DND-41 (cell line): ENCODE measurements around the gene PRKCA.

Source experiments
- ATAC-seq: fragments of 200-7000 bp; cut with Tn5 transposase; 3 replicates; pipeline ENCODE4 v1.9.1; 2021; ENCODE audit warnings: low read depth; ENCODE audit not compliant: insufficient read depth
- DNase-seq: peaks from one replicate; pipeline ENCODE4 v3.0.0-alpha.2; 2020
- H2AFZ ChIP-seq: 2 replicates; pipeline ENCODE4 v1.6.0; 2012; ENCODE audit warnings: low read depth, low read length
- H3K27ac ChIP-seq: 2 replicates; pipeline ENCODE4 v1.5.1; 2012; ENCODE audit warnings: low read length, inconsistent platforms
- H3K27me3 ChIP-seq: fragments of 200-600 bp; sonication (generic); 2 replicates; pipeline ENCODE4 v1.6.0; 2012; ENCODE audit warnings: low read length, mild to moderate bottlenecking, inconsistent platforms; ENCODE audit not compliant: insufficient read depth, poor library complexity
- H3K36me3 ChIP-seq: 2 replicates; pipeline ENCODE4 v1.5.1; 2012; ENCODE audit warnings: low read length, inconsistent platforms; ENCODE audit not compliant: insufficient read depth
- H3K4me1 ChIP-seq: 2 replicates; pipeline ENCODE4 v1.5.1; 2012; ENCODE audit warnings: mild to moderate bottlenecking, low read length; ENCODE audit not compliant: insufficient read depth
- H3K4me2 ChIP-seq: 2 replicates; pipeline ENCODE4 v1.6.0; 2012; ENCODE audit warnings: mild to moderate bottlenecking, moderate library complexity, low read length, inconsistent platforms; ENCODE audit not compliant: insufficient read depth
- H3K4me3 ChIP-seq, 2 experiments: fragments of 200-600 bp in 1 of 2; shearing (Covaris generic) in 1 of 2; 2 replicates each; pipeline ENCODE4 v1.5.1; 2012 to 2016; ENCODE audit warnings: inconsistent platforms in 2 of 2, low read length in 2 of 2, mild to moderate bottlenecking in 2 of 2, low read depth in 1 of 2, moderate library complexity in 1 of 2
- H3K79me2 ChIP-seq: 2 replicates; pipeline ENCODE4 v1.6.0; 2012; ENCODE audit warnings: low read length, inconsistent platforms; ENCODE audit not compliant: insufficient read depth
- H3K9ac ChIP-seq: 2 replicates; pipeline ENCODE4 v1.6.0; 2012; ENCODE audit warnings: low read depth, mild to moderate bottlenecking, inconsistent platforms, low read length, moderate library complexity
- H3K9me3 ChIP-seq: 2 replicates; pipeline ENCODE4 v1.5.1; 2012; ENCODE audit warnings: low read length, moderate library complexity, mild to moderate bottlenecking, inconsistent platforms; ENCODE audit not compliant: insufficient read depth, severe bottlenecking
- H4K20me1 ChIP-seq: 2 replicates; pipeline ENCODE4 v1.6.0; 2012; ENCODE audit warnings: low read length; ENCODE audit not compliant: insufficient read depth
- CTCF ChIP-seq: IDR thresholded peaks from 2 replicates; pipeline ENCODE4 v1.5.1; 2012; ENCODE audit warnings: borderline replicate concordance, low read length, moderate library complexity, mild to moderate bottlenecking; ENCODE audit not compliant: poor library complexity, severe bottlenecking; ENCODE audit errors: extremely low read depth
- EZH2 ChIP-seq: IDR thresholded peaks from 3 replicates; pipeline ENCODE4 v1.6.1; 2012; ENCODE audit warnings: borderline replicate concordance, low read depth, mild to moderate bottlenecking, moderate library complexity, low read length, inconsistent platforms; ENCODE audit not compliant: severe bottlenecking

Gene PRKCA

GRCh38 chr17:66779237-66779606 is 476.8 kb downstream of the PRKCA start:
- no peak for TF ChIP-seq CTCF
- no peak for TF ChIP-seq EZH2
- Histone ChIP-seq H3K27me3 (no peaks in the 10 kb centered on the region), H2AFZ (no peak overlapping the region), H3K4me3 (no peak overlapping the region), H4K20me1 (no peaks in the 10 kb centered on the region), H3K9me3 (no peaks in the 10 kb centered on the region), H3K27ac (no peak overlapping the region), H3K4me1 (no peaks in the 10 kb centered on the region), H3K36me3 (peaks cover 32% of the 10 kb centered on the region), H3K79me2 (no peaks in the 10 kb centered on the region), H3K9ac (no peak overlapping the region), H3K4me2 (no peak overlapping the region)
- DNase-seq: no peak
- ATAC-seq: no peak

GRCh38 chr17:66781135-66781534 is 478.7 kb downstream of the PRKCA start:
- H3K9me3 ChIP-seq: no peaks in the 10 kb centered on the region
- H3K79me2 ChIP-seq: no peaks in the 10 kb centered on the region
- DNase-seq (no peak), ATAC-seq (no peak)
- no peak overlapping the region for H3K4me2 ChIP-seq
- no peak overlapping the region for H3K27ac ChIP-seq
- H4K20me1 ChIP-seq: no peaks in the 10 kb centered on the region
- H3K27me3 ChIP-seq: no peaks in the 10 kb centered on the region
- no peak overlapping the region for H3K4me3 ChIP-seq
- no peak overlapping the region for H2AFZ ChIP-seq
- H3K9ac ChIP-seq: no peak overlapping the region
- TF ChIP-seq EZH2 (no peak), CTCF (no peak)
- peaks cover 21% of the 10 kb centered on the region for H3K36me3 ChIP-seq
- no peaks in the 10 kb centered on the region for H3K4me1 ChIP-seq

- H3K4me1 ChIP-seq: no peaks in the 10 kb centered on the region
- no peak for ATAC-seq
- TF ChIP-seq CTCF (no peak), EZH2 (no peak)
Measured at GRCh38 chr17:66782851-66783250, 480.4 kb downstream of the PRKCA start.

More at GRCh38 chr17:66782851-66783250, 480.4 kb downstream of the PRKCA start:
- Histone ChIP-seq H3K9ac (no peak overlapping the region), H3K36me3 (peaks cover 21% of the 10 kb centered on the region), H3K27ac (no peak overlapping the region), H4K20me1 (no peaks in the 10 kb centered on the region), H3K4me2 (no peak overlapping the region), H3K9me3 (no peaks in the 10 kb centered on the region), H3K79me2 (no peaks in the 10 kb centered on the region), H3K4me3 (no peak overlapping the region), H2AFZ (no peak overlapping the region), H3K27me3 (no peaks in the 10 kb centered on the region)
- DNase-seq: no peak
